ENCODE data around the gene PCBD2.
"Not testable (repeated sequence)": the region's sequence is repeated elsewhere in the genome, so short reads cannot be mapped to it uniquely, and the experiment has no call there.

PCBD2 gene

GRCh38 chr5:134989266-134989830, 84.4 kb downstream of the PCBD2 start:
- Histone ChIP-seq H3K36me3 (ENCODE audit: control insufficient read depth, insufficient read depth, low read length) (no peaks in the 10 kb centered on the region), H3K27ac (ENCODE audit: low read depth, low read length, severe bottlenecking) (no peak overlapping the region), H3K4me3 (ENCODE audit: extremely low read depth, insufficient read depth, low read length, poor library complexity, severe bottlenecking) (no peak overlapping the region), H3K4me1 (ENCODE audit: control insufficient read depth, insufficient read depth, low read length, poor library complexity, severe bottlenecking) (no peaks in the 10 kb centered on the region), H3K9me3 (ENCODE audit: control insufficient read depth, low read length) (no peaks in the 10 kb centered on the region)
- whole genome bisulfite sequencing, 2 experiments (ENCODE audit: insufficient coverage in 2 of 2), result no CpG with 5 or more reads among the region's 3 CpGs

- not testable (repeated sequence) for H3K27ac ChIP-seq (ENCODE audit: low read depth, low read length, severe bottlenecking); H3K4me3 ChIP-seq (ENCODE audit: extremely low read depth, insufficient read depth, low read length, poor library complexity, severe bottlenecking)
- WGBS, 2 experiments (ENCODE audit: insufficient coverage in 2 of 2), result 32 to 47% methylated on average over 4 to 5 of the region's 5 CpGs
These were observed 85.3 kb downstream of the PCBD2 start for GRCh38 chr5:134990183-134990582.

GRCh38 chr5:134992148-134992547, 87.2 kb downstream of the PCBD2 start:
- Histone ChIP-seq H3K36me3 (ENCODE audit: control insufficient read depth, insufficient read depth, low read length) (no peaks in the 10 kb centered on the region), H3K4me1 (ENCODE audit: control insufficient read depth, insufficient read depth, low read length, poor library complexity, severe bottlenecking) (no peaks in the 10 kb centered on the region), H3K4me3 (ENCODE audit: extremely low read depth, insufficient read depth, low read length, poor library complexity, severe bottlenecking) (no peak overlapping the region), H3K9me3 (ENCODE audit: control insufficient read depth, low read length) (no peaks in the 10 kb centered on the region), H3K27ac (ENCODE audit: low read depth, low read length, severe bottlenecking) (no peak overlapping the region)
- 93% methylated on average over 3 to 4 of the region's 5 CpGs for WGBS, 2 experiments (ENCODE audit: insufficient coverage in 2 of 2)

More at GRCh38 chr5:134990183-134990582, 85.3 kb downstream of the PCBD2 start:
- not testable (repeated sequence) for H3K4me1 ChIP-seq (ENCODE audit: control insufficient read depth, insufficient read depth, low read length, poor library complexity, severe bottlenecking); H3K36me3 ChIP-seq (ENCODE audit: control insufficient read depth, insufficient read depth, low read length); H3K9me3 ChIP-seq (ENCODE audit: control insufficient read depth, low read length)

DNA sequence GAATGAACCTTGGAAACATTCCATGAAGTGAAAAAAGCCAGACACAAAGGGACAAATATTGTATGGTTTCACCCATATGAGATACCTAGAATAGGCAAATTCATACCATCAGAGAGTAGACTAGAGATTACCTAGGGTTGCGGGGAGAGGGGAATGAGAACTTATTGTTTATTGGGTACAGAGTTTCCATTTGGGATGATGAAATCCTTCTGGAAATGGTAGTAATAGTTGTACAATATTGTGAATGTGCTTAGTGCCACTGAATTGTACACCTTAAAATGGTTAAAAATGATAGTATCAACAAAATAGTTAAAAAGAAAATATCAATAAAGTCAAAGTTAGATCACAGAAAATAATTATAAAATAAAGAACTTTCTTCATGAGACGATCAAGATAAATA, 88.2 kb downstream of the PCBD2 start:
- WGBS, 2 experiments (ENCODE audit: insufficient coverage in 2 of 2), result no CpG with 5 or more reads among the region's 2 CpGs
- H3K4me1 ChIP-seq (ENCODE audit: control insufficient read depth, insufficient read depth, low read length, poor library complexity, severe bottlenecking), result no peaks in the 10 kb centered on the region
- H3K4me3 ChIP-seq (ENCODE audit: extremely low read depth, insufficient read depth, low read length, poor library complexity, severe bottlenecking), result no peak overlapping the region
- no peaks in the 10 kb centered on the region for H3K36me3 ChIP-seq (ENCODE audit: control insufficient read depth, insufficient read depth, low read length)
- no peak overlapping the region for H3K27ac ChIP-seq (ENCODE audit: low read depth, low read length, severe bottlenecking)
- H3K9me3 ChIP-seq (ENCODE audit: control insufficient read depth, low read length), result no peaks in the 10 kb centered on the region

GRCh38 chr5:134994560-134995156, 89.7 kb downstream of the PCBD2 start:
- WGBS, 2 experiments (ENCODE audit: insufficient coverage in 2 of 2), result 80 to 86% methylated on average over 2 of the region's 2 CpGs
- Histone ChIP-seq H3K36me3 (ENCODE audit: control insufficient read depth, insufficient read depth, low read length) (no peaks in the 10 kb centered on the region), H3K4me3 (ENCODE audit: extremely low read depth, insufficient read depth, low read length, poor library complexity, severe bottlenecking) (no peak overlapping the region), H3K4me1 (ENCODE audit: control insufficient read depth, insufficient read depth, low read length, poor library complexity, severe bottlenecking) (no peaks in the 10 kb centered on the region), H3K9me3 (ENCODE audit: control insufficient read depth, low read length) (no peaks in the 10 kb centered on the region), H3K27ac (ENCODE audit: low read depth, low read length, severe bottlenecking) (no peak overlapping the region)

GRCh38 chr5:134995850-134996402, 91.0 kb downstream of the PCBD2 start:
- Histone ChIP-seq H3K9me3 (ENCODE audit: control insufficient read depth, low read length) (no peaks in the 10 kb centered on the region), H3K4me3 (ENCODE audit: extremely low read depth, insufficient read depth, low read length, poor library complexity, severe bottlenecking) (no peak overlapping the region), H3K27ac (ENCODE audit: low read depth, low read length, severe bottlenecking) (no peak overlapping the region), H3K36me3 (ENCODE audit: control insufficient read depth, insufficient read depth, low read length) (no peaks in the 10 kb centered on the region), H3K4me1 (ENCODE audit: control insufficient read depth, insufficient read depth, low read length, poor library complexity, severe bottlenecking) (no peaks in the 10 kb centered on the region)
- WGBS, 2 experiments (ENCODE audit: insufficient coverage in 2 of 2), result 94 to 95% methylated on average over 8 of the region's 8 CpGs

- H3K27ac ChIP-seq (ENCODE audit: low read depth, low read length, severe bottlenecking), result no peak overlapping the region
- WGBS, 2 experiments (ENCODE audit: insufficient coverage in 2 of 2), result 82 to 88% methylated on average over 8 to 9 of the region's 11 CpGs
- no peaks in the 10 kb centered on the region for H3K36me3 ChIP-seq (ENCODE audit: control insufficient read depth, insufficient read depth, low read length)
- no peaks in the 10 kb centered on the region for H3K4me1 ChIP-seq (ENCODE audit: control insufficient read depth, insufficient read depth, low read length, poor library complexity, severe bottlenecking)
- H3K4me3 ChIP-seq (ENCODE audit: extremely low read depth, insufficient read depth, low read length, poor library complexity, severe bottlenecking), result no peak overlapping the region
- no peaks in the 10 kb centered on the region for H3K9me3 ChIP-seq (ENCODE audit: control insufficient read depth, low read length)
These were observed 92.1 kb downstream of the PCBD2 start for GRCh38 chr5:134997015-134997414.

GRCh38 chr5:134998068-134998467, 93.1 kb downstream of the PCBD2 start:
- not testable (repeated sequence) for H3K9me3 ChIP-seq (ENCODE audit: control insufficient read depth, low read length); H3K27ac ChIP-seq (ENCODE audit: low read depth, low read length, severe bottlenecking); H3K4me3 ChIP-seq (ENCODE audit: extremely low read depth, insufficient read depth, low read length, poor library complexity, severe bottlenecking); H3K4me1 ChIP-seq (ENCODE audit: control insufficient read depth, insufficient read depth, low read length, poor library complexity, severe bottlenecking); H3K36me3 ChIP-seq (ENCODE audit: control insufficient read depth, insufficient read depth, low read length)
- 80% methylated on average over 1 of the region's 5 CpGs; no CpG with 5 or more reads in 1 of the 2 experiments for WGBS, 2 experiments (ENCODE audit: insufficient coverage in 2 of 2)

- no peaks in the 10 kb centered on the region for H3K9me3 ChIP-seq (ENCODE audit: control insufficient read depth, low read length)
- 85 to 86% methylated on average over 3 of the region's 3 CpGs for WGBS, 2 experiments (ENCODE audit: insufficient coverage in 2 of 2)
These were observed 99.4 kb downstream of the PCBD2 start for GRCh38 chr5:135004376-135004775.

GRCh38 chr5:135005076-135005475, 100.1 kb downstream of the PCBD2 start:
- WGBS, 2 experiments (ENCODE audit: insufficient coverage in 2 of 2), result 86 to 92% methylated on average over 3 of the region's 3 CpGs
- H3K9me3 ChIP-seq (ENCODE audit: control insufficient read depth, low read length), result no peaks in the 10 kb centered on the region
- H3K4me1 ChIP-seq (ENCODE audit: control insufficient read depth, insufficient read depth, low read length, poor library complexity, severe bottlenecking), result no peaks in the 10 kb centered on the region
- no peaks in the 10 kb centered on the region for H3K36me3 ChIP-seq (ENCODE audit: control insufficient read depth, insufficient read depth, low read length)
- H3K27ac ChIP-seq (ENCODE audit: low read depth, low read length, severe bottlenecking), result no peak overlapping the region
- no peak overlapping the region for H3K4me3 ChIP-seq (ENCODE audit: extremely low read depth, insufficient read depth, low read length, poor library complexity, severe bottlenecking)

More at GRCh38 chr5:135004376-135004775, 99.4 kb downstream of the PCBD2 start:
- Histone ChIP-seq H3K4me3 (ENCODE audit: extremely low read depth, insufficient read depth, low read length, poor library complexity, severe bottlenecking) (no peak overlapping the region), H3K36me3 (ENCODE audit: control insufficient read depth, insufficient read depth, low read length) (no peaks in the 10 kb centered on the region), H3K27ac (ENCODE audit: low read depth, low read length, severe bottlenecking) (no peak overlapping the region), H3K4me1 (ENCODE audit: control insufficient read depth, insufficient read depth, low read length, poor library complexity, severe bottlenecking) (no peaks in the 10 kb centered on the region)

GRCh38 chr5:135007305-135007704, 102.4 kb downstream of the PCBD2 start:
- no peaks in the 10 kb centered on the region for H3K36me3 ChIP-seq (ENCODE audit: control insufficient read depth, insufficient read depth, low read length)
- no peaks in the 10 kb centered on the region for H3K9me3 ChIP-seq (ENCODE audit: control insufficient read depth, low read length)
- 95 to 98% methylated on average over 6 to 7 of the region's 9 CpGs for WGBS, 2 experiments (ENCODE audit: insufficient coverage in 2 of 2)
- no peak overlapping the region for H3K27ac ChIP-seq (ENCODE audit: low read depth, low read length, severe bottlenecking)
- H3K4me1 ChIP-seq (ENCODE audit: control insufficient read depth, insufficient read depth, low read length, poor library complexity, severe bottlenecking), result no peaks in the 10 kb centered on the region
- H3K4me3 ChIP-seq (ENCODE audit: extremely low read depth, insufficient read depth, low read length, poor library complexity, severe bottlenecking), result no peak overlapping the region

All from mesodermal cell (in vitro differentiated cells).